Stomach (tissue), 9 donors: ENCODE measurements around the gene AP5S1. TPM values are rescaled to one million over a fixed set of nuclear protein-coding genes. Genes with fewer than 3 reads are reported as not detected.

Source experiments
- DNase-seq, 2 donors: peaks; one replicate each; pipeline versions ENCODE4 v3.0.0 to v3.0.0-alpha.2; 2013 to 2019
- H3K27ac ChIP-seq, 5 donors: fragments of 200-600 bp in 4 of 5; sonication (generic) in 4 of 5; one replicate each; pipeline ENCODE4 v1.5.1; 2013 to 2019; ENCODE audit warnings: mild to moderate bottlenecking in 1 of 5, moderate library complexity in 1 of 5
- H3K27me3 ChIP-seq, 3 donors: fragments of 200-600 bp; sonication (generic); one replicate each; pipeline ENCODE4 v1.5.1; 2017 to 2019; ENCODE audit warnings: mixed run types in 1 of 3
- H3K36me3 ChIP-seq, 4 donors: fragments of 200-600 bp; sonication (generic); 1 replicate in 3 of 4; 2 replicates in 1 of 4; pipeline ENCODE4 v1.5.1; 2016 to 2019
- H3K4me1 ChIP-seq, 4 donors: fragments of 200-600 bp; sonication (generic); one replicate each; pipeline ENCODE4 v1.5.1; 2016 to 2019
- H3K4me3 ChIP-seq, 4 donors: fragments of 200-600 bp; sonication (generic) in 3 of 4; one replicate each; pipeline ENCODE4 v1.5.1; 2016 to 2019; ENCODE audit warnings: mild to moderate bottlenecking in 1 of 4
- H3K9me3 ChIP-seq, 4 donors: fragments of 200-600 bp; sonication (generic); one replicate each; pipeline ENCODE4 v1.5.1; 2016 to 2019
- EP300 ChIP-seq: sonication (generic); formaldehyde crosslinking; IDR thresholded peaks from one replicate; pipeline ENCODE4 v1.6.1; 2017; ENCODE audit warnings: antibody characterized with exemption
- POLR2A ChIP-seq, 4 donors: fragments of 450-650 bp; IDR thresholded peaks; one replicate each; pipeline ENCODE4 v1.6.1; 2016; ENCODE audit warnings: antibody characterized with exemption in 4 of 4, control low read depth in 2 of 4, mild to moderate bottlenecking in 1 of 4, moderate library complexity in 1 of 4
- POLR2AphosphoS5 ChIP-seq, 3 donors: sonication (generic); formaldehyde crosslinking; IDR thresholded peaks; one replicate each; pipeline ENCODE4 v1.6.1; 2016; ENCODE audit warnings: antibody characterized with exemption in 3 of 3
- WGBS, 5 donors: extraction: QIAGEN DNeasy Blood & Tissue Kit in 3 of 5; methylation state at CpG; one replicate each; pipeline versions ENCODE4 v1.1.5 to v1.1.7; 2013 to 2018; 5-methylcytosine and 5-hydroxymethylcytosine counted together
- intact Hi-C: fragments of 100-400 bp; cut with DNase I; formaldehyde crosslinking; loops from one replicate; pipeline ENCODE4 v1.15.1; 2023; ENCODE audit warnings: low total_unique reads
- polyA plus RNA-seq, 3 donors: library from polyadenylated mRNA; stranded (reverse); fragments of 200-250 nt; gene quantifications; one replicate each; pipeline ENCODE4 v1.2.3, GENCODE V29; 2013
- total RNA-seq, 5 donors: library from RNA; depleted of rRNA; stranded (reverse); fragments of >200 nt; gene quantifications; one replicate each; pipeline versions ENCODE4 v1.1.0 to v1.2.3, GENCODE V29; 2014 to 2016
- TF ChIP-seq, protein P1 (sequence below), 7 experiments: fragments of 450-650 bp in 4 of 7; fragments of 200-600 bp in 3 of 7; sonication (generic) in 3 of 7; IDR thresholded peaks; one replicate each; pipeline ENCODE4 v1.5.1; 2016 to 2019; ENCODE audit warnings: antibody characterized with exemption in 7 of 7, control low read depth in 2 of 7, mild to moderate bottlenecking in 1 of 7
- donor health status: healthy with polysubstance abuse.
- donor health status: Bipolar disorder and iron deficiency.
- donor health status: healthy.

The AP5S1 gene
- total and polyA plus RNA-seq, 8 donors, result 1.8 to 14.8 (median 6.7) TPM

DNA sequence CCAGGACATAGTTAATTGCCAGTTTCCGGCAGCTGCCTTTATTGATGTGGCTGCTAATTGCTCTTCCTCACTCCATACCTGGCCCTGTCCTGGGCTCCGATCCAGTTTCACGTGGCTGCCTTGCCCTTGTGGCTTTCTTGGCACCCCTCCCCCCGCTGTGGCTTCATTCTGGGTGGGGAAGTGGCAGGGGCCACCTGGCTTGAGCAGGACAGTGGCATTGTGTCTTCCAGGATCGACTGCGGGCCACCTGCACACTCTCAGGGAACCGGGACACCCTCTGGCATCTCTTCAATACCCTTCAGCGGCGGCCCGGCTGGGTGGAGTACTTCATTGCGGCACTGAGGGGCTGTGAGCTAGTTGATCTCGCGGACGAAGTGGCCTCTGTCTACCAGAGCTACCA is 37.1 kb downstream of the AP5S1 start:
- Histone ChIP-seq H3K27ac (no peak overlapping the region), H3K36me3 (peaks cover 56 to 81% (median 80%) of the 10 kb centered on the region in 4 donors), H3K27me3 (no peaks in the 10 kb centered on the region), H3K9me3 (no peaks in the 10 kb centered on the region), H3K4me3 (no peak overlapping the region), H3K4me1 (peaks cover 0 to 18% (median 7%) of the 10 kb centered on the region in 4 donors)
- DNase-seq, result no peak
- intact Hi-C loops, result loop anchor here (10.0 kb wide), 1 partner anchor 103 kb away; no protein-coding TSS in a partner anchor
- WGBS, 5 donors, result 72 to 82% (median 79%) methylated on average over 11 to 14 of the region's 14 CpGs
- no peak for TF ChIP-seq POLR2AphosphoS5 (IDR thresholded peaks at IDR 0.05)
- TF ChIP-seq, protein P1, sequence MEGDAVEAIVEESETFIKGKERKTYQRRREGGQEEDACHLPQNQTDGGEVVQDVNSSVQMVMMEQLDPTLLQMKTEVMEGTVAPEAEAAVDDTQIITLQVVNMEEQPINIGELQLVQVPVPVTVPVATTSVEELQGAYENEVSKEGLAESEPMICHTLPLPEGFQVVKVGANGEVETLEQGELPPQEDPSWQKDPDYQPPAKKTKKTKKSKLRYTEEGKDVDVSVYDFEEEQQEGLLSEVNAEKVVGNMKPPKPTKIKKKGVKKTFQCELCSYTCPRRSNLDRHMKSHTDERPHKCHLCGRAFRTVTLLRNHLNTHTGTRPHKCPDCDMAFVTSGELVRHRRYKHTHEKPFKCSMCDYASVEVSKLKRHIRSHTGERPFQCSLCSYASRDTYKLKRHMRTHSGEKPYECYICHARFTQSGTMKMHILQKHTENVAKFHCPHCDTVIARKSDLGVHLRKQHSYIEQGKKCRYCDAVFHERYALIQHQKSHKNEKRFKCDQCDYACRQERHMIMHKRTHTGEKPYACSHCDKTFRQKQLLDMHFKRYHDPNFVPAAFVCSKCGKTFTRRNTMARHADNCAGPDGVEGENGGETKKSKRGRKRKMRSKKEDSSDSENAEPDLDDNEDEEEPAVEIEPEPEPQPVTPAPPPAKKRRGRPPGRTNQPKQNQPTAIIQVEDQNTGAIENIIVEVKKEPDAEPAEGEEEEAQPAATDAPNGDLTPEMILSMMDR (IDR thresholded peaks at IDR 0.05), result no peak
- TF ChIP-seq POLR2A (IDR thresholded peaks at IDR 0.05), result no peak
- no peak for TF ChIP-seq EP300

- intact Hi-C loops, result loop anchor here (10.0 kb wide), 1 partner anchor 104 kb away; no protein-coding TSS in a partner anchor
- TF ChIP-seq POLR2AphosphoS5 (IDR thresholded peaks at IDR 0.05) (no peak), EP300 (no peak), POLR2A (IDR thresholded peaks at IDR 0.05) (no peak)
- TF ChIP-seq, protein P1 (IDR thresholded peaks at IDR 0.05), result no peak
- no peak overlapping the region for H3K27ac ChIP-seq
- H3K36me3 ChIP-seq, result peaks cover 69 to 94% (median 93%) of the 10 kb centered on the region in 4 donors
- no peak overlapping the region for H3K4me3 ChIP-seq
- no peaks in the 10 kb centered on the region for H3K27me3 ChIP-seq
- 94 to 99% (median 98%) methylated on average over 6 of the region's 6 CpGs for WGBS, 5 donors
- peaks cover 0 to 18% (median 7%) of the 10 kb centered on the region in 4 donors for H3K4me1 ChIP-seq
- no peak for DNase-seq
- H3K9me3 ChIP-seq, result no peaks in the 10 kb centered on the region
Observed at GRCh38 chr20:3858689-3859088, 38.3 kb downstream of the AP5S1 start.

DNA sequence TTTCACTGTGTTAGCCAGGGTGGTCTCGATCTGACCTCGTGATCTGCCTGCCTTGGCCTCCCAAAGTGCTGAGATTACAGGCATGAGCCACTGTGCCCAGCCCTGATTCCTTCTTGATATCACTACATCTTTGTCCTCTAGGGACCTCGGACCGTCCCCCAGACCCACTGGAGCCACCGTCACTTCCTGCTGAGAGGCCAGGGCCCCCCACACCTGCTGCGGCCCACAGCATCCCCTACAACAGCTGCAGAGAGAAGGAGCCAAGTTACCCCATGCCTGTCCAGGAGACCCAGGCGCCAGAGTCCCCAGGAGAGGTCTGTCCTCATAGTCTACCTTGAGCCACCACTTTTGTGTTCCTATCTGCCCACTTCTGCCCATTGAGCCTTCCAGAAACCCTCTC is 40.8 kb downstream of the AP5S1 start:
- Histone ChIP-seq H3K9me3 (no peaks in the 10 kb centered on the region), H3K4me3 (no peak overlapping the region), H3K36me3 (peaks cover 92 to 100% (median 100%) of the 10 kb centered on the region in 4 donors), H3K27ac (no peak overlapping the region), H3K4me1 (no peaks in the 10 kb centered on the region), H3K27me3 (no peaks in the 10 kb centered on the region)
- DNase-seq, result no peak
- intact Hi-C loops, result no loop called here
- WGBS, 5 donors, result 94 to 97% (median 97%) methylated on average over 6 to 7 of the region's 7 CpGs
- TF ChIP-seq EP300 (no peak), POLR2AphosphoS5 (IDR thresholded peaks at IDR 0.05) (no peak), POLR2A (IDR thresholded peaks at IDR 0.05) (no peak)
- TF ChIP-seq, protein P1 (IDR thresholded peaks at IDR 0.05), result no peak

DNA sequence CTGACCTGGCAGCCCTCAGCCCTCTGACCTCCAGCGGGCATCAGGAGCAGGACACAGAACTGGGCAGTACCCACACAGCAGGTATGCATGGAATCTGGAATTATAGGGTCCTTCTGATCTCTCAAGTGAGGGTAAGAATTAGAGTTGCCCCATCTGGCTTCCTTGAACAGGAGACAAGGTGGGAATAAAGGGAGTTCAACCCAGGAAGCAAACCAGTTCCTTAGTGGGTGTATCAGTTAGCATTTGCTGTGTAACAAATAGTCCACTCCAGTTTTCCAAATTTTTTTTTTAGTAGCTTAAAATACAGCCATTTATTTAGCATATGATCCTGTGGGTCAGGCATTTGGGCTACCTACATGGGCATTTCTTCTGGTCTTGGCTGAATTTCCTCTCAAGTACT is 42.0 kb downstream of the AP5S1 start:
- intact Hi-C loops, result no loop called here
- H3K9me3 ChIP-seq, result no peaks in the 10 kb centered on the region
- DNase-seq, result no peak
- no peak overlapping the region for H3K4me3 ChIP-seq
- no peaks in the 10 kb centered on the region for H3K27me3 ChIP-seq
- peaks cover 88 to 100% (median 100%) of the 10 kb centered on the region in 4 donors for H3K36me3 ChIP-seq
- 91 to 100% (median 100%) methylated on average over 1 of the region's 1 CpG; no CpG with 5 or more reads in 1 of the 5 donors for WGBS, 5 donors
- no peaks in the 10 kb centered on the region for H3K4me1 ChIP-seq
- TF ChIP-seq POLR2A (IDR thresholded peaks at IDR 0.05) (no peak), EP300 (no peak), POLR2AphosphoS5 (IDR thresholded peaks at IDR 0.05) (no peak)
- TF ChIP-seq, protein P1 (IDR thresholded peaks at IDR 0.05), result no peak
- no peak overlapping the region for H3K27ac ChIP-seq
